H1 (cell line): ENCODE results near the gene NUAK1. TPM values are rescaled to one million over a fixed set of nuclear protein-coding genes. Genes with fewer than 3 reads are reported as not detected.

Experiments used
- POLR2A ChIP-seq, 2 experiments: IDR thresholded peaks; 1 replicate in 1 of 2; 2 replicates in 1 of 2; pipeline ENCODE4 v1.6.1; 2011; ENCODE audit warnings: low read depth in 2 of 2, low read length in 2 of 2, mild to moderate bottlenecking in 2 of 2; ENCODE audit errors: control extremely low read depth in 1 of 2
- SIN3A ChIP-seq, 2 experiments: IDR thresholded peaks in 1 of 2; conservative IDR thresholded peaks in 1 of 2; 2 replicates each; pipeline ENCODE4 v1.6.1; 2011 to 2012; ENCODE audit warnings: low read length in 2 of 2, improper control_type of control experiment in 1 of 2, low read depth in 1 of 2, mild to moderate bottlenecking in 1 of 2
- USF2 ChIP-seq: IDR thresholded peaks from 2 replicates; pipeline ENCODE4 v1.6.1; 2011; ENCODE audit warnings: low read length, improper control_type of control experiment
- polyA plus RNA-seq, 7 experiments: library from polyadenylated mRNA; depleted of rRNA in 3 of 7; stranded (reverse) in 5 of 7; unstranded in 2 of 7; fragments of >200 nt in 5 of 7; fragments of 200-250 nt in 2 of 7; gene quantifications; 1 replicate in 5 of 7; 2 replicates in 1 of 7; 4 replicates in 1 of 7; pipeline versions ENCODE4 v1.2.1 to v1.2.3, GENCODE V29; 2011 to 2013; ENCODE audit warnings: missing spikeins in 2 of 7, mixed read lengths in 2 of 7
- total RNA-seq: library from RNA; stranded (reverse); fragmentation: NEBNext Ultra II Directional; extraction: Animal tissue kit (Norgen Biotek cat#: 25700); gene quantifications from 2 replicates; pipeline ENCODE4 v1.2.1, GENCODE V29; 2021

Gene NUAK1
- total and polyA plus RNA-seq, 2 of the 8 experiments (the other 6 are each of a cell fraction or from before 2014, with no cell fraction given): 6.7 to 18.2 TPM

- TF ChIP-seq USF2 (no peak), SIN3A (conservative IDR thresholded peaks at IDR 0.05 in 1 of 2, IDR thresholded peaks at IDR 0.05 in 1 of 2; ENCODE audit: low read depth in 1 of 2, low read length in 2 of 2) (no peak), POLR2A (IDR thresholded peaks at IDR 0.05; ENCODE audit: control extremely low read depth in 1 of 2, low read depth in 2 of 2, low read length in 2 of 2) (no peak)
These were observed 108.3 kb downstream of the NUAK1 start (continued) for GRCh38 chr12:106030210-106031071.
